Measurements from ENCODE around the gene IPO7. TPM values are rescaled to one million over a fixed set of nuclear protein-coding genes. Genes with fewer than 3 reads are reported as not detected.
"Not testable (repeated sequence)": the region's sequence is repeated elsewhere in the genome, so short reads cannot be mapped to it uniquely, and the experiment has no call there.

IPO7 gene
- polyA plus RNA-seq (2012; ENCODE audit: insufficient read depth, insufficient read length) = 42.0 TPM

- peak; percentile 89 for DNase-seq (ENCODE audit: low read depth, low spot score)
- peak within 1 kb of the TSS; percentile 93 for H3K4me3 ChIP-seq (ENCODE audit: low read length)
Observed at GRCh38 chr11:9384535-9385326, at the start of gene IPO7. TSS of gene IPO7 (plus strand) at chr11:9384652. CDS start at chr11:9384764, 112 bp downstream.

- no peak overlapping the region for H3K4me3 ChIP-seq (ENCODE audit: low read length)
- DNase-seq (ENCODE audit: low read depth, low spot score) = no peak
Observed at GRCh38 chr11:9341638-9342178, 42.7 kb upstream of the IPO7 start.

- peak; percentile 60 for DNase-seq (ENCODE audit: low read depth, low spot score)
Observed at GRCh38 chr11:9344061-9344680, 40.3 kb upstream of the IPO7 start.

GRCh38 chr11:9347100-9347499, 37.4 kb upstream of the IPO7 start:
- no peak overlapping the region for H3K4me3 ChIP-seq (ENCODE audit: low read length)
- peak; percentile 94 for DNase-seq (ENCODE audit: low read depth, low spot score)

More at GRCh38 chr11:9344061-9344680, 40.3 kb upstream of the IPO7 start:
- H3K4me3 ChIP-seq (ENCODE audit: low read length) = no peak overlapping the region

GRCh38 chr11:9347779-9348178, 36.7 kb upstream of the IPO7 start:
- H3K4me3 ChIP-seq (ENCODE audit: low read length) = peak overlapping the region; percentile 27
- DNase-seq (ENCODE audit: low read depth, low spot score) = peak; percentile 51

- no peak for DNase-seq (ENCODE audit: low read depth, low spot score)
- H3K4me3 ChIP-seq (ENCODE audit: low read length) = no peak overlapping the region
Observed at GRCh38 chr11:9351321-9351881, 33.1 kb upstream of the IPO7 start.

- no peak for DNase-seq (ENCODE audit: low read depth, low spot score)
- no peak overlapping the region for H3K4me3 ChIP-seq (ENCODE audit: low read length)
Observed at GRCh38 chr11:9357041-9357440, 27.4 kb upstream of the IPO7 start.

GRCh38 chr11:9360862-9361622, 23.4 kb upstream of the IPO7 start:
- H3K4me3 ChIP-seq (ENCODE audit: low read length); DNase-seq (ENCODE audit: low read depth, low spot score): not testable (repeated sequence)

GRCh38 chr11:9362393-9362863, 22.0 kb upstream of the IPO7 start:
- no peak for DNase-seq (ENCODE audit: low read depth, low spot score)
- H3K4me3 ChIP-seq (ENCODE audit: low read length) = no peak overlapping the region

- DNase-seq (ENCODE audit: low read depth, low spot score) = no peak
- H3K4me3 ChIP-seq (ENCODE audit: low read length) = peak overlapping the region; percentile 56
Observed at GRCh38 chr11:9363954-9364912, 20.2 kb upstream of the IPO7 start.

- no peak for DNase-seq (ENCODE audit: low read depth, low spot score)
- no peak overlapping the region for H3K4me3 ChIP-seq (ENCODE audit: low read length)
Observed at GRCh38 chr11:9367551-9367950, 16.9 kb upstream of the IPO7 start.

- no peak for DNase-seq (ENCODE audit: low read depth, low spot score)
Observed at GRCh38 chr11:9377036-9377435, 7.4 kb upstream of the IPO7 start.

GRCh38 chr11:9379041-9379440, 5.4 kb upstream of the IPO7 start:
- DNase-seq (ENCODE audit: low read depth, low spot score) = no peak
- H3K4me3 ChIP-seq (ENCODE audit: low read length) = no peak overlapping the region

More at GRCh38 chr11:9377036-9377435, 7.4 kb upstream of the IPO7 start:
- H3K4me3 ChIP-seq (ENCODE audit: low read length) = no peak overlapping the region

- DNase-seq (ENCODE audit: low read depth, low spot score) = no peak
- H3K4me3 ChIP-seq (ENCODE audit: low read length) = no peak overlapping the region
Observed at GRCh38 chr11:9380773-9381172, 3.7 kb upstream of the IPO7 start.

- peak overlapping the region; percentile 93 for H3K4me3 ChIP-seq (ENCODE audit: low read length)
- no peak for DNase-seq (ENCODE audit: low read depth, low spot score)
Observed at GRCh38 chr11:9385327-9385899, 961 bp downstream of the IPO7 start.

- no peak for DNase-seq (ENCODE audit: low read depth, low spot score)
- peak overlapping the region; percentile 93 for H3K4me3 ChIP-seq (ENCODE audit: low read length)
Observed at GRCh38 chr11:9386086-9386485, 1.6 kb downstream of the IPO7 start.

- no peak for DNase-seq (ENCODE audit: low read depth, low spot score)
- H3K4me3 ChIP-seq (ENCODE audit: low read length) = no peak overlapping the region
Observed at GRCh38 chr11:9386901-9387300, 2.4 kb downstream of the IPO7 start.

GRCh38 chr11:9396310-9396709, 11.9 kb downstream of the IPO7 start:
- no peak overlapping the region for H3K4me3 ChIP-seq (ENCODE audit: low read length)
- DNase-seq (ENCODE audit: low read depth, low spot score) = no peak
